ENCODE data around the gene TSPAN17.
"Not testable (repeated sequence)": the region's sequence is repeated elsewhere in the genome, so short reads cannot be mapped to it uniquely, and the experiment has no call there.

The TSPAN17 gene

GRCh38 chr5:176687881-176688280 is 40.6 kb downstream of the TSPAN17 start:
- no peaks in the 10 kb centered on the region for H3K4me1 ChIP-seq (ENCODE audit: control insufficient read depth, insufficient read depth, low read length)
- no peak overlapping the region for H3K27ac ChIP-seq (ENCODE audit: low read depth, low read length)
- H3K9ac ChIP-seq (ENCODE audit: low read length), result no peak overlapping the region
- no peak overlapping the region for H3K4me3 ChIP-seq (ENCODE audit: low read length)
- H3K27me3 ChIP-seq (ENCODE audit: control insufficient read depth, insufficient read depth, low read length), result no peaks in the 10 kb centered on the region
- no peaks in the 10 kb centered on the region for H3K36me3 ChIP-seq (ENCODE audit: control insufficient read depth, insufficient read depth, low read length)

GRCh38 chr5:176690911-176691310 is 43.6 kb downstream of the TSPAN17 start:
- Histone ChIP-seq H3K27ac (ENCODE audit: low read depth, low read length) (no peak overlapping the region), H3K4me3 (ENCODE audit: low read length) (no peak overlapping the region), H3K36me3 (ENCODE audit: control insufficient read depth, insufficient read depth, low read length) (no peaks in the 10 kb centered on the region), H3K27me3 (ENCODE audit: control insufficient read depth, insufficient read depth, low read length) (no peaks in the 10 kb centered on the region), H3K4me1 (ENCODE audit: control insufficient read depth, insufficient read depth, low read length) (no peaks in the 10 kb centered on the region), H3K9ac (ENCODE audit: low read length) (no peak overlapping the region)

DNA sequence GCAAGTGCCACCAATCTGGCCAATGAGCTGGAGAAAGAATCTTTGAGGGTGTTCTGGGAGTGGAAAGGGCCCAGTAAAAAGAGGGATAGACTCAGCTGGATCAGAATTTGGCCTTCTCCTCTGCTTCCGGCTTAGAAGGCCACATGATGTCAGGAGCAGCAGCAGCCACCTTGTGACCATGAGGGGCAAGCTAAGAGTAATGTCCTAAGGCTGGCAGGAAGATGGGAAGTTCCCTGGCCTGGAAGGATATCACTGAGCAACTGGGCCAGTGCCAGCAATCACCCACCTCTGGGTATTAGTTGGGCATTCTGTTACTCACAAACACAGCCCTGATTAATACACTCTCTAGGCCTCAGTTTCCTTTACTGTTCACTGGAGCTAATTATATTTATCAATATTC is 44.2 kb downstream of the TSPAN17 start:
- H3K27ac ChIP-seq (ENCODE audit: low read depth, low read length), result no peak overlapping the region
- no peaks in the 10 kb centered on the region for H3K4me1 ChIP-seq (ENCODE audit: control insufficient read depth, insufficient read depth, low read length)
- no peaks in the 10 kb centered on the region for H3K27me3 ChIP-seq (ENCODE audit: control insufficient read depth, insufficient read depth, low read length)
- H3K9ac ChIP-seq (ENCODE audit: low read length), result no peak overlapping the region
- H3K36me3 ChIP-seq (ENCODE audit: control insufficient read depth, insufficient read depth, low read length), result no peaks in the 10 kb centered on the region
- no peak overlapping the region for H3K4me3 ChIP-seq (ENCODE audit: low read length)

GRCh38 chr5:176692326-176692725 is 45.0 kb downstream of the TSPAN17 start:
- Histone ChIP-seq H3K4me3 (ENCODE audit: low read length) (no peak overlapping the region), H3K27ac (ENCODE audit: low read depth, low read length) (no peak overlapping the region), H3K27me3 (ENCODE audit: control insufficient read depth, insufficient read depth, low read length) (peaks cover under 1% of the 10 kb centered on the region), H3K36me3 (ENCODE audit: control insufficient read depth, insufficient read depth, low read length) (no peaks in the 10 kb centered on the region), H3K9ac (ENCODE audit: low read length) (no peak overlapping the region), H3K4me1 (ENCODE audit: control insufficient read depth, insufficient read depth, low read length) (no peaks in the 10 kb centered on the region)

- H3K27me3 ChIP-seq (ENCODE audit: control insufficient read depth, insufficient read depth, low read length), result peaks cover 5% of the 10 kb centered on the region
- H3K9ac ChIP-seq (ENCODE audit: low read length), result no peak overlapping the region
- no peak overlapping the region for H3K27ac ChIP-seq (ENCODE audit: low read depth, low read length)
- H3K4me1 ChIP-seq (ENCODE audit: control insufficient read depth, insufficient read depth, low read length), result no peaks in the 10 kb centered on the region
- H3K4me3 ChIP-seq (ENCODE audit: low read length), result no peak overlapping the region
- no peaks in the 10 kb centered on the region for H3K36me3 ChIP-seq (ENCODE audit: control insufficient read depth, insufficient read depth, low read length)
These were observed 45.7 kb downstream of the TSPAN17 start for GRCh38 chr5:176692839-176693476.

GRCh38 chr5:176693477-176693851 is 46.2 kb downstream of the TSPAN17 start:
- peaks cover 5% of the 10 kb centered on the region for H3K27me3 ChIP-seq (ENCODE audit: control insufficient read depth, insufficient read depth, low read length)
- no peak overlapping the region for H3K9ac ChIP-seq (ENCODE audit: low read length)
- H3K36me3 ChIP-seq (ENCODE audit: control insufficient read depth, insufficient read depth, low read length), result no peaks in the 10 kb centered on the region
- no peak overlapping the region for H3K27ac ChIP-seq (ENCODE audit: low read depth, low read length)
- H3K4me1 ChIP-seq (ENCODE audit: control insufficient read depth, insufficient read depth, low read length), result no peaks in the 10 kb centered on the region
- no peak overlapping the region for H3K4me3 ChIP-seq (ENCODE audit: low read length)

DNA sequence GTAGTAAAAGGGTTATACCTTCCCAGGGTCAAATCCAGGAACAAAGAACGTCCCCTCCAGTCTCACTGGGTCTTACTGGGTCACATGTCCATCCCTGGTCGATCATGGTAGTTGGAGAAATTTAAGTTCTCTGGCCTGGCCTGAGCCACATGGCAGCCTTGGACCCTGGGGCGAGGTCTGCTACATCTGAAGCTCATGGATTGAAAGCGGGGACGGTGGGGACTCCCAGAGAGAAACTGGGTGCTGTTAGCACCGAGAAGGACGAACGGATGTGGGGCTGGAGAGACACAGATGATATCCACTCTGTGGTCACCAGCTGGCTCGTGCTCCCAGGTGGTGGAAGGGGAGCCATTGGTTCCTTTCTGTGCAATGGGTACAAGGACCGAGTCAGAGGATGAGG is 46.9 kb downstream of the TSPAN17 start:
- H3K4me3 ChIP-seq (ENCODE audit: low read length), result no peak overlapping the region
- peaks cover 5% of the 10 kb centered on the region for H3K27me3 ChIP-seq (ENCODE audit: control insufficient read depth, insufficient read depth, low read length)
- H3K36me3 ChIP-seq (ENCODE audit: control insufficient read depth, insufficient read depth, low read length), result no peaks in the 10 kb centered on the region
- no peak overlapping the region for H3K9ac ChIP-seq (ENCODE audit: low read length)
- no peak overlapping the region for H3K27ac ChIP-seq (ENCODE audit: low read depth, low read length)
- H3K4me1 ChIP-seq (ENCODE audit: control insufficient read depth, insufficient read depth, low read length), result no peaks in the 10 kb centered on the region

DNA sequence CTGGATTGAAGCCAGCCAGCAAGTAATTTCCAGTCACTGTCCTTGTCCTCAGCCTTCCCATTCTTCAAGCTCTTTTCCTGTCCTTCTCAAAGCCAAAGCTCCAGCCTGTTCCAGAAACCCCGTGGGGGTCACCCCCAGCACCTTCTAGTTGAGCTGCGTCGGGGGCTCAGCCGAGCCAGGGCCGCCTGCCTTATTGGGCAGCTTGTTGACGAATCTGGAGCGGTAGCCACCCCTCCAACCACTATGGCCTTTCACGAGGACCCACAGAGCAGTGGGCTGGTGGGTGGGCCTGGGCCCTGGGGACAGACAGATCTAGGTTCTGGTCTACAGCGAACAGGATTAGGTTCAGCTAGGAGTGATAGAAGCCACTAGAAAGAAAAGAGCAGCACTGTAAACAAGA is 47.3 kb downstream of the TSPAN17 start:
- no peak overlapping the region for H3K4me3 ChIP-seq (ENCODE audit: low read length)
- no peaks in the 10 kb centered on the region for H3K36me3 ChIP-seq (ENCODE audit: control insufficient read depth, insufficient read depth, low read length)
- H3K27me3 ChIP-seq (ENCODE audit: control insufficient read depth, insufficient read depth, low read length), result peaks cover 5% of the 10 kb centered on the region
- H3K4me1 ChIP-seq (ENCODE audit: control insufficient read depth, insufficient read depth, low read length), result no peaks in the 10 kb centered on the region
- H3K27ac ChIP-seq (ENCODE audit: low read depth, low read length), result no peak overlapping the region
- H3K9ac ChIP-seq (ENCODE audit: low read length), result no peak overlapping the region

GRCh38 chr5:176695073-176695472 is 47.8 kb downstream of the TSPAN17 start:
- no peak overlapping the region for H3K4me3 ChIP-seq (ENCODE audit: low read length)
- H3K27ac ChIP-seq (ENCODE audit: low read depth, low read length), result no peak overlapping the region
- H3K27me3 ChIP-seq (ENCODE audit: control insufficient read depth, insufficient read depth, low read length), result peaks cover 5% of the 10 kb centered on the region

DNA sequence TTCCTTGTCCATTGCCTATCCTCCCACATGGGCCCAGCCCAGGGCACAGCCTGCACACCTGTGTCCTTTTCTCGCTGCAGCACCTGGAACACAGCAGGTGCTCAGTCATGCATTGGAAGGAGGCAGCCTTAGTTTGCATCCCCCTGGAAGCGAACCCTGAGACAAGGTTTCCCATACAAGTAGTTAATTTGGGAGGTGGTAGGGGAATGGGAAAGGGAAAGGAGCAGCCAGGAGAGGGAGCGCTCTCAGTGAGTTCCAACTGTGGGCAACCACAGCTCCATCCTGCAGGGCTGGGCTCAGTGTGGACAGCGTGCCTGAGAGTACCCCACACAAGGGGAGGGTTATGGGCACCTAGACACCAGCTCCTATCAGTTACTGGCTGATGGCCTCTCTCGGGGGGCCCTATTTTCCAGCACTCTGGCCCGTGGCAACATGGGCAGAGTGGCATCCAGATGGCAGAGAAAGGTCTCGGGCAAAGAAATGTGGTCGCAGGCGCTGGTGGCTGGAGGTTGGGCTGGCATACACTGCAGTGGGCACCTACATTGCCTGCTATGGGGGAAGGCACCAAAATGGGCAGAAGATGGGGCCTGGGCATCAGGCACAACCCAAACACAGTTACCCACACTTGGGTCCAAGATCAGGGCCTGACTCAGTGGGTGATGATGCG is 50.1 kb downstream of the TSPAN17 start:
- Histone ChIP-seq H3K36me3 (ENCODE audit: control insufficient read depth, insufficient read depth, low read length) (no peaks in the 10 kb centered on the region), H3K27ac (ENCODE audit: low read depth, low read length) (no peak overlapping the region), H3K4me1 (ENCODE audit: control insufficient read depth, insufficient read depth, low read length) (no peaks in the 10 kb centered on the region), H3K27me3 (ENCODE audit: control insufficient read depth, insufficient read depth, low read length) (peaks cover 8% of the 10 kb centered on the region), H3K4me3 (ENCODE audit: low read length) (no peak overlapping the region), H3K9ac (ENCODE audit: low read length) (no peak overlapping the region)

More at GRCh38 chr5:176695073-176695472, 47.8 kb downstream of the TSPAN17 start:
- no peak overlapping the region for H3K9ac ChIP-seq (ENCODE audit: low read length)
- no peaks in the 10 kb centered on the region for H3K36me3 ChIP-seq (ENCODE audit: control insufficient read depth, insufficient read depth, low read length)
- H3K4me1 ChIP-seq (ENCODE audit: control insufficient read depth, insufficient read depth, low read length), result no peaks in the 10 kb centered on the region

GRCh38 chr5:176697934-176698538 is 50.8 kb downstream of the TSPAN17 start:
- H3K27me3 ChIP-seq (ENCODE audit: control insufficient read depth, insufficient read depth, low read length), result peaks cover 8% of the 10 kb centered on the region
- no peaks in the 10 kb centered on the region for H3K36me3 ChIP-seq (ENCODE audit: control insufficient read depth, insufficient read depth, low read length)
- H3K4me3 ChIP-seq (ENCODE audit: low read length), result no peak overlapping the region
- no peak overlapping the region for H3K9ac ChIP-seq (ENCODE audit: low read length)
- H3K4me1 ChIP-seq (ENCODE audit: control insufficient read depth, insufficient read depth, low read length), result no peaks in the 10 kb centered on the region
- H3K27ac ChIP-seq (ENCODE audit: low read depth, low read length), result no peak overlapping the region

DNA sequence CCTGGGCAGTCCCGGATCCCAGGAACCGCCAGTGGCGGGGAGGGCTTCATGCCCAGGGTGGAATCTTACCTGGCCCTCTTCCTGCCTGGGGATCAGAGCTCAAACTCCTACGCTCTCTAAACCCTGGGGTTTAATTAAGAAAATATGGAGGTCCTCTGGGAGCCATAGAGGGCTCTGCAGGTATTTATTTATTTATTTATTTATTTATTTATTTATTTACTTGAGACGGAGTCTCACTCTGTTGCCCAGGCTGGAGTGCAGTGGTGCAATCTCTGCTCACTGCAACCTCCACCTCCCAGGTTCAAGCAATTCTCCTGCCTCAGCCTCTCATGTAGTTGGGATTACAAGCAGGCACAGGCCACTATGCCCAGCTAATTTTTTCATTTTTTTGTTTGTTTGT is 52.2 kb downstream of the TSPAN17 start:
- not testable (repeated sequence) for H3K27me3 ChIP-seq (ENCODE audit: control insufficient read depth, insufficient read depth, low read length); H3K36me3 ChIP-seq (ENCODE audit: control insufficient read depth, insufficient read depth, low read length); H3K4me1 ChIP-seq (ENCODE audit: control insufficient read depth, insufficient read depth, low read length); H3K4me3 ChIP-seq (ENCODE audit: low read length); H3K9ac ChIP-seq (ENCODE audit: low read length); H3K27ac ChIP-seq (ENCODE audit: low read depth, low read length)
